HepG2 (cell line): ENCODE measurements around the gene CSNK1D. TPM values are rescaled to one million over a fixed set of nuclear protein-coding genes. Genes with fewer than 3 reads are reported as not detected.
A peak's percentile ranks its signal among the peaks of the same experiment; 100 is the strongest.

Experiments
- CEBPB ChIP-seq: IDR thresholded peaks from 2 replicates; pipeline ENCODE4 v1.6.1; 2011; ENCODE audit warnings: low read depth, low read length, improper control_type of control experiment, borderline replicate concordance
- DNMT1 ChIP-seq: sonication (generic); formaldehyde crosslinking; IDR thresholded peaks from 2 replicates; pipeline ENCODE4 v1.5.1; 2020; ENCODE audit warnings: mild to moderate bottlenecking, missing genetic modification reagents
- HNRNPH1 ChIP-seq: fragments of 200-400 bp; formaldehyde crosslinking; optimal IDR thresholded peaks from 2 replicates; pipeline ENCODE3; 2017; ENCODE audit warnings: mild to moderate bottlenecking, low read depth, low read length
- HNRNPLL ChIP-seq: fragments of 200-400 bp; formaldehyde crosslinking; IDR thresholded peaks from 2 replicates; pipeline ENCODE4 v1.6.1; 2017; ENCODE audit warnings: mild to moderate bottlenecking, low read depth, low read length; ENCODE audit not compliant: poor library complexity, severe bottlenecking
- KAT2B ChIP-seq: fragments of 150-350 bp; IDR thresholded peaks from 2 replicates; pipeline ENCODE4 v1.6.1; 2014; ENCODE audit warnings: low read depth, low read length, borderline replicate concordance
- MYNN ChIP-seq: sonication (generic); formaldehyde crosslinking; IDR thresholded peaks from 2 replicates; pipeline ENCODE4 v1.4.0; 2020; ENCODE audit warnings: mild to moderate bottlenecking, low read depth, missing genetic modification reagents
- NCOR1 ChIP-seq: fragments of 200-600 bp; sonication (generic); IDR thresholded peaks from 2 replicates; pipeline ENCODE4 v1.7.0; 2017; ENCODE audit warnings: antibody characterized with exemption, low read length, borderline replicate concordance
- SOX6 ChIP-seq, 2 experiments: fragments of 450-650 bp in 1 of 2; sonication (generic) in 1 of 2; formaldehyde crosslinking in 1 of 2; IDR thresholded peaks; 2 replicates each; pipeline versions ENCODE4 v1.4.0 to v1.6.1; 2017 to 2020; ENCODE audit warnings: antibody characterized with exemption in 1 of 2, mild to moderate bottlenecking in 1 of 2, missing genetic modification reagents in 1 of 2
- TCF7L2 ChIP-seq: IDR thresholded peaks from 2 replicates; pipeline ENCODE4 v1.6.1; 2011; ENCODE audit warnings: mild to moderate bottlenecking, low read depth, low read length, moderate library complexity
- ZNF235 ChIP-seq: sonication (generic); formaldehyde crosslinking; IDR thresholded peaks from 2 replicates; pipeline ENCODE4 v1.8.1; 2023; ENCODE audit warnings: mild to moderate bottlenecking, missing genetic modification reagents, borderline replicate concordance
- ZNF562 ChIP-seq: sonication (generic); formaldehyde crosslinking; IDR thresholded peaks from 2 replicates; pipeline ENCODE4 v1.8.0; 2022; ENCODE audit warnings: missing genetic modification reagents, borderline replicate concordance
- ZNF788 ChIP-seq: sonication (generic); formaldehyde crosslinking; IDR thresholded peaks from 2 replicates; pipeline ENCODE4 v1.5.0; 2020; ENCODE audit warnings: mild to moderate bottlenecking, missing genetic modification reagents, borderline replicate concordance
- ZNF879 ChIP-seq: sonication (generic); formaldehyde crosslinking; IDR thresholded peaks from 2 replicates; pipeline ENCODE4 v1.8.1; 2023; ENCODE audit warnings: missing genetic modification reagents
- polyA plus RNA-seq, 8 experiments: library from polyadenylated mRNA; depleted of rRNA in 3 of 8; stranded (reverse) in 7 of 8; unstranded in 1 of 8; fragments of >200 nt; fragmentation: Illumina TruSeq in 4 of 8; extraction: Trizol in 4 of 8; gene quantifications; 2 replicates each; pipeline versions ENCODE4 v1.2.1 to v1.2.3, GENCODE V29; 2011 to 2016; ENCODE audit warnings: low read depth in 4 of 8, missing spikeins in 1 of 8, mixed read lengths in 1 of 8; ENCODE audit not compliant: insufficient read depth in 1 of 8
- total RNA-seq, 5 experiments: library from RNA; depleted of rRNA; stranded (reverse); fragments of >200 nt; fragmentation: Illumina TruSeq; extraction: Trizol; gene quantifications; 2 replicates each; pipeline ENCODE4 v1.2.3, GENCODE V29; 2016; ENCODE audit warnings: low read depth in 1 of 5
- TF ChIP-seq, protein P1 (sequence below): sonication (generic); formaldehyde crosslinking; IDR thresholded peaks from 2 replicates; pipeline ENCODE4 v1.4.0; 2020; ENCODE audit warnings: missing genetic modification reagents, mild to moderate bottlenecking, borderline replicate concordance
- TF ChIP-seq, protein P2 (sequence below): fragments of 450-650 bp; IDR thresholded peaks from 2 replicates; pipeline ENCODE4 v1.6.1; 2017
- TF ChIP-seq, protein P3 (sequence below): sonication (generic); formaldehyde crosslinking; IDR thresholded peaks from 2 replicates; pipeline ENCODE4 v1.9.0; 2021; ENCODE audit warnings: mild to moderate bottlenecking, missing genetic modification reagents
- TF ChIP-seq, protein P4 (sequence below): sonication (generic); formaldehyde crosslinking; IDR thresholded peaks from 2 replicates; pipeline ENCODE4 v1.4.0; 2020; ENCODE audit warnings: missing genetic modification reagents, borderline replicate concordance

CSNK1D gene
- total and polyA plus RNA-seq, 2 of the 13 experiments (the other 11 are each of a cell fraction or from before 2014, with no cell fraction given) = 31.5 to 128 TPM

DNA sequence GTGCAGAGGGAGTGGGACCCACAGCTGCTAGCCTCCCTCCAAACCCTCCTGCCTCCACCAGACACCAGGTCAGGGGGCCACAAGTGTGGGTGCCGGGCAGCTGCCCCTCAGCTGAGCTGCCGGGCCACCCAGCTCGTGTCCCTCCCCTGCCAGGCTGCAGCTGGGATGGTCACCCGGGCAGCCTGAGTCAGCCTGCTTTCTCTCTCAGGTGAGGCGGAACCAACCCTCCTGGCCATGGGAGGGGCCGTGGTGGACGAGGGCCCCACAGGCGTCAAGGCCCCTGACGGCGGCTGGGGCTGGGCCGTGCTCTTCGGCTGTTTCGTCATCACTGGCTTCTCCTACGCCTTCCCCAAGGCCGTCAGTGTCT, 37.7 kb downstream of the CSNK1D start (continued):
- TF ChIP-seq NCOR1 (no peak), KAT2B (no peak), ZNF788 (CRISPR knock-in tag) (peak; percentile 28), ZNF879 (CRISPR knock-in tag) (no peak), MYNN (CRISPR knock-in tag) (no peak), HNRNPLL (no peak), CEBPB (peak; percentile 10; the same call in 1 of the 2 replicates), ZNF235 (0 out of 2 replicates have a peak, but pooled peaks have one; percentile 26), HNRNPH1 (no peak), DNMT1 (peak; percentile 20; the same call in 1 of the 2 replicates), ZNF562 (CRISPR knock-in tag) (no peak), TCF7L2 (no peak), SOX6 (IDR thresholded peaks at IDR 0.05) (no peak), SOX6 (CRISPR knock-in tag; IDR thresholded peaks at IDR 0.05) (no peak)
- TF ChIP-seq, protein P1, sequence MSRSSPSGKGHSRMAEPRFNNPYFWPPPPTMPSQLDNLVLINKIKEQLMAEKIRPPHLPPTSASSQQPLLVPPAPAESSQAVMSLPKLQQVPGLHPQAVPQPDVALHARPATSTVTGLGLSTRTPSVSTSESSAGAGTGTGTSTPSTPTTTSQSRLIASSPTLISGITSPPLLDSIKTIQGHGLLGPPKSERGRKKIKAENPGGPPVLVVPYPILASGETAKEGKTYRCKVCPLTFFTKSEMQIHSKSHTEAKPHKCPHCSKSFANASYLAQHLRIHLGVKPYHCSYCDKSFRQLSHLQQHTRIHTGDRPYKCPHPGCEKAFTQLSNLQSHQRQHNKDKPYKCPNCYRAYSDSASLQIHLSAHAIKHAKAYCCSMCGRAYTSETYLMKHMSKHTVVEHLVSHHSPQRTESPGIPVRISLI (CRISPR knock-in tag) = no peak
- TF ChIP-seq, protein P2, sequence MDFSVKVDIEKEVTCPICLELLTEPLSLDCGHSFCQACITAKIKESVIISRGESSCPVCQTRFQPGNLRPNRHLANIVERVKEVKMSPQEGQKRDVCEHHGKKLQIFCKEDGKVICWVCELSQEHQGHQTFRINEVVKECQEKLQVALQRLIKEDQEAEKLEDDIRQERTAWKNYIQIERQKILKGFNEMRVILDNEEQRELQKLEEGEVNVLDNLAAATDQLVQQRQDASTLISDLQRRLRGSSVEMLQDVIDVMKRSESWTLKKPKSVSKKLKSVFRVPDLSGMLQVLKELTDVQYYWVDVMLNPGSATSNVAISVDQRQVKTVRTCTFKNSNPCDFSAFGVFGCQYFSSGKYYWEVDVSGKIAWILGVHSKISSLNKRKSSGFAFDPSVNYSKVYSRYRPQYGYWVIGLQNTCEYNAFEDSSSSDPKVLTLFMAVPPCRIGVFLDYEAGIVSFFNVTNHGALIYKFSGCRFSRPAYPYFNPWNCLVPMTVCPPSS = no peak
- TF ChIP-seq, protein P3, sequence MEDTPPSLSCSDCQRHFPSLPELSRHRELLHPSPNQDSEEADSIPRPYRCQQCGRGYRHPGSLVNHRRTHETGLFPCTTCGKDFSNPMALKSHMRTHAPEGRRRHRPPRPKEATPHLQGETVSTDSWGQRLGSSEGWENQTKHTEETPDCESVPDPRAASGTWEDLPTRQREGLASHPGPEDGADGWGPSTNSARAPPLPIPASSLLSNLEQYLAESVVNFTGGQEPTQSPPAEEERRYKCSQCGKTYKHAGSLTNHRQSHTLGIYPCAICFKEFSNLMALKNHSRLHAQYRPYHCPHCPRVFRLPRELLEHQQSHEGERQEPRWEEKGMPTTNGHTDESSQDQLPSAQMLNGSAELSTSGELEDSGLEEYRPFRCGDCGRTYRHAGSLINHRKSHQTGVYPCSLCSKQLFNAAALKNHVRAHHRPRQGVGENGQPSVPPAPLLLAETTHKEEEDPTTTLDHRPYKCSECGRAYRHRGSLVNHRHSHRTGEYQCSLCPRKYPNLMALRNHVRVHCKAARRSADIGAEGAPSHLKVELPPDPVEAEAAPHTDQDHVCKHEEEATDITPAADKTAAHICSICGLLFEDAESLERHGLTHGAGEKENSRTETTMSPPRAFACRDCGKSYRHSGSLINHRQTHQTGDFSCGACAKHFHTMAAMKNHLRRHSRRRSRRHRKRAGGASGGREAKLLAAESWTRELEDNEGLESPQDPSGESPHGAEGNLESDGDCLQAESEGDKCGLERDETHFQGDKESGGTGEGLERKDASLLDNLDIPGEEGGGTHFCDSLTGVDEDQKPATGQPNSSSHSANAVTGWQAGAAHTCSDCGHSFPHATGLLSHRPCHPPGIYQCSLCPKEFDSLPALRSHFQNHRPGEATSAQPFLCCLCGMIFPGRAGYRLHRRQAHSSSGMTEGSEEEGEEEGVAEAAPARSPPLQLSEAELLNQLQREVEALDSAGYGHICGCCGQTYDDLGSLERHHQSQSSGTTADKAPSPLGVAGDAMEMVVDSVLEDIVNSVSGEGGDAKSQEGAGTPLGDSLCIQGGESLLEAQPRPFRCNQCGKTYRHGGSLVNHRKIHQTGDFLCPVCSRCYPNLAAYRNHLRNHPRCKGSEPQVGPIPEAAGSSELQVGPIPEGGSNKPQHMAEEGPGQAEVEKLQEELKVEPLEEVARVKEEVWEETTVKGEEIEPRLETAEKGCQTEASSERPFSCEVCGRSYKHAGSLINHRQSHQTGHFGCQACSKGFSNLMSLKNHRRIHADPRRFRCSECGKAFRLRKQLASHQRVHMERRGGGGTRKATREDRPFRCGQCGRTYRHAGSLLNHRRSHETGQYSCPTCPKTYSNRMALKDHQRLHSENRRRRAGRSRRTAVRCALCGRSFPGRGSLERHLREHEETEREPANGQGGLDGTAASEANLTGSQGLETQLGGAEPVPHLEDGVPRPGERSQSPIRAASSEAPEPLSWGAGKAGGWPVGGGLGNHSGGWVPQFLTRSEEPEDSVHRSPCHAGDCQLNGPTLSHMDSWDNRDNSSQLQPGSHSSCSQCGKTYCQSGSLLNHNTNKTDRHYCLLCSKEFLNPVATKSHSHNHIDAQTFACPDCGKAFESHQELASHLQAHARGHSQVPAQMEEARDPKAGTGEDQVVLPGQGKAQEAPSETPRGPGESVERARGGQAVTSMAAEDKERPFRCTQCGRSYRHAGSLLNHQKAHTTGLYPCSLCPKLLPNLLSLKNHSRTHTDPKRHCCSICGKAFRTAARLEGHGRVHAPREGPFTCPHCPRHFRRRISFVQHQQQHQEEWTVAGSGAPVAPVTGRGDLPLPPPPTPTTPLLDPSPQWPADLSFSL (CRISPR knock-in tag) = no peak
- TF ChIP-seq, protein P4, sequence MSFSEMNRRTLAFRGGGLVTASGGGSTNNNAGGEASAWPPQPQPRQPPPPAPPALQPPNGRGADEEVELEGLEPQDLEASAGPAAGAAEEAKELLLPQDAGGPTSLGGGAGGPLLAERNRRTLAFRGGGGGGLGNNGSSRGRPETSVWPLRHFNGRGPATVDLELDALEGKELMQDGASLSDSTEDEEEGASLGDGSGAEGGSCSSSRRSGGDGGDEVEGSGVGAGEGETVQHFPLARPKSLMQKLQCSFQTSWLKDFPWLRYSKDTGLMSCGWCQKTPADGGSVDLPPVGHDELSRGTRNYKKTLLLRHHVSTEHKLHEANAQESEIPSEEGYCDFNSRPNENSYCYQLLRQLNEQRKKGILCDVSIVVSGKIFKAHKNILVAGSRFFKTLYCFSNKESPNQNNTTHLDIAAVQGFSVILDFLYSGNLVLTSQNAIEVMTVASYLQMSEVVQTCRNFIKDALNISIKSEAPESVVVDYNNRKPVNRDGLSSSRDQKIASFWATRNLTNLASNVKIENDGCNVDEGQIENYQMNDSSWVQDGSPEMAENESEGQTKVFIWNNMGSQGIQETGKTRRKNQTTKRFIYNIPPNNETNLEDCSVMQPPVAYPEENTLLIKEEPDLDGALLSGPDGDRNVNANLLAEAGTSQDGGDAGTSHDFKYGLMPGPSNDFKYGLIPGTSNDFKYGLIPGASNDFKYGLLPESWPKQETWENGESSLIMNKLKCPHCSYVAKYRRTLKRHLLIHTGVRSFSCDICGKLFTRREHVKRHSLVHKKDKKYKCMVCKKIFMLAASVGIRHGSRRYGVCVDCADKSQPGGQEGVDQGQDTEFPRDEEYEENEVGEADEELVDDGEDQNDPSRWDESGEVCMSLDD = no peak
